Nephron progenitor cell (in vitro differentiated cells): ENCODE data around the gene ITGB5.

Experiments
- DNase-seq: peaks from one replicate; pipeline ENCODE4 v3.0.0; 2021
- H3K27ac Mint-ChIP-seq: 2 replicates; pipeline ENCODE4 v1.8.0; 2021; ENCODE audit warnings: mild to moderate bottlenecking, moderate library complexity, mixed read lengths
- H3K27me3 Mint-ChIP-seq: 2 replicates; pipeline ENCODE4 v1.8.0; 2021; ENCODE audit warnings: mild to moderate bottlenecking, low read depth, mixed read lengths; ENCODE audit not compliant: poor library complexity
- H3K36me3 Mint-ChIP-seq: 2 replicates; pipeline ENCODE4 v1.8.0; 2021; ENCODE audit warnings: low read depth, mixed read lengths
- H3K4me1 Mint-ChIP-seq: 2 replicates; pipeline ENCODE4 v1.8.0; 2021; ENCODE audit warnings: mixed read lengths
- H3K4me3 Mint-ChIP-seq: 2 replicates; pipeline ENCODE4 v1.8.0; 2021; ENCODE audit warnings: mild to moderate bottlenecking, moderate library complexity, mixed read lengths
- H3K9me3 Mint-ChIP-seq: 2 replicates; pipeline ENCODE4 v1.8.0; 2021; ENCODE audit warnings: mild to moderate bottlenecking, moderate library complexity, mixed read lengths
- TF ChIP-seq, protein P1 (sequence below): fragments of 200-600 bp; sonication (generic); IDR thresholded peaks from 2 replicates; pipeline ENCODE4 v1.5.0; 2021; ENCODE audit warnings: antibody characterized with exemption

Gene ITGB5

DNA sequence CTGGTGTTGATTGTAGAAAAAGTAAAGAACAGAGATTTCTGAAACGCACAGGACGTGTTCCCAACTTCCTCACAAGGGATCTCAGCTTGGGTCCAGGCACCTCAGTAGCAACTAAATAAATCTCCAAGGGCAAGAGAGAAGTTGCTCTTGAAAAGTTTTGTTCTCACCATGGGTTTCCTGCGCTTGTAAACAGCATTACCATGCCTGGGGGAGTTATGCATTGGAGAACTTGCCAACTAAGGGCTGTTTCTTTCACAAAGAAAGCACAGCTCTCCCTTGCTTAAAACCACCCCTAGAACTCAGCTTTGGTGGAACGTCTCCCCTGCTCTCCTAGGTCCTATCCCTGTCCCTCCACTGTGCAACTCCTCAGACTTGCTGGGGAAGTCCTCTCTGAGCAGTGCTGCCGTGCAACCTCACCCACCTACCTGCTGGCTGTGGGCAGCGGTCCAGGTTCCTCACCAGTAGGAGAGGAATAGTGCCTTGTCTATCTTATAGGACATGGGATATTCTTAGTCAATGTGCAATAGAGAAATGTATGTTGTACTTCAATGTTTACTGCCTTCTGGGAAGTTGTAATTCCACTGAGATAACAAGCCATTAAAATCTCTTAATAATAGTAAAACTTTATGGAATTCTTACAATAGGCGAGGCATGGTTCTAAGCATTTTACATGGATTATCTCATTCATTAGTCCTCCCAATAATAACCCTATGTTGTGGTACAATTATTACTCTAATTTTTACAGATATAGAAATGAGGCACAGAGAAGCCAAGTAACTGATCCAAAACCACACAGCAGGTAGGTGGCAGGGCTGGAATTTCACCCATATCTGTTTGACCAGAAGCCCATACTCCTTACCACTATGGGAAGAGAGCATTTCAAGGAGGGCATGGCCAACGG lies 105.4 kb downstream of the ITGB5 start:
- Mint-ChIP-seq H3K4me3 (no peak overlapping the region), H3K27ac (peak overlapping the region; percentile 86), H3K27me3 (peaks cover 8% of the 10 kb centered on the region), H3K4me1 (peaks cover 55% of the 10 kb centered on the region), H3K9me3 (no peaks in the 10 kb centered on the region), H3K36me3 (peaks cover 6% of the 10 kb centered on the region)
- no peak for DNase-seq
- TF ChIP-seq, protein P1, sequence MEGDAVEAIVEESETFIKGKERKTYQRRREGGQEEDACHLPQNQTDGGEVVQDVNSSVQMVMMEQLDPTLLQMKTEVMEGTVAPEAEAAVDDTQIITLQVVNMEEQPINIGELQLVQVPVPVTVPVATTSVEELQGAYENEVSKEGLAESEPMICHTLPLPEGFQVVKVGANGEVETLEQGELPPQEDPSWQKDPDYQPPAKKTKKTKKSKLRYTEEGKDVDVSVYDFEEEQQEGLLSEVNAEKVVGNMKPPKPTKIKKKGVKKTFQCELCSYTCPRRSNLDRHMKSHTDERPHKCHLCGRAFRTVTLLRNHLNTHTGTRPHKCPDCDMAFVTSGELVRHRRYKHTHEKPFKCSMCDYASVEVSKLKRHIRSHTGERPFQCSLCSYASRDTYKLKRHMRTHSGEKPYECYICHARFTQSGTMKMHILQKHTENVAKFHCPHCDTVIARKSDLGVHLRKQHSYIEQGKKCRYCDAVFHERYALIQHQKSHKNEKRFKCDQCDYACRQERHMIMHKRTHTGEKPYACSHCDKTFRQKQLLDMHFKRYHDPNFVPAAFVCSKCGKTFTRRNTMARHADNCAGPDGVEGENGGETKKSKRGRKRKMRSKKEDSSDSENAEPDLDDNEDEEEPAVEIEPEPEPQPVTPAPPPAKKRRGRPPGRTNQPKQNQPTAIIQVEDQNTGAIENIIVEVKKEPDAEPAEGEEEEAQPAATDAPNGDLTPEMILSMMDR = no peak

- Mint-ChIP-seq H3K27me3 (peaks cover 8% of the 10 kb centered on the region), H3K36me3 (peaks cover 12% of the 10 kb centered on the region), H3K4me1 (peaks cover 55% of the 10 kb centered on the region), H3K9me3 (no peaks in the 10 kb centered on the region), H3K27ac (peak overlapping the region; percentile 98), H3K4me3 (peak overlapping the region; percentile 26)
- peak; percentile 35 for DNase-seq
- TF ChIP-seq, protein P1 = no peak
Measured at GRCh38 chr3:124780761-124781475, 106.2 kb downstream of the ITGB5 start.

GRCh38 chr3:124780356-124780755 lies 106.8 kb downstream of the ITGB5 start:
- H3K27me3 Mint-ChIP-seq = peaks cover 8% of the 10 kb centered on the region
- H3K4me1 Mint-ChIP-seq = peaks cover 56% of the 10 kb centered on the region
- H3K9me3 Mint-ChIP-seq = no peaks in the 10 kb centered on the region
- H3K27ac Mint-ChIP-seq = peak overlapping the region; percentile 98
- no peak for DNase-seq
- H3K36me3 Mint-ChIP-seq = peaks cover 12% of the 10 kb centered on the region
- TF ChIP-seq, protein P1 = no peak
- H3K4me3 Mint-ChIP-seq = no peak overlapping the region

DNA sequence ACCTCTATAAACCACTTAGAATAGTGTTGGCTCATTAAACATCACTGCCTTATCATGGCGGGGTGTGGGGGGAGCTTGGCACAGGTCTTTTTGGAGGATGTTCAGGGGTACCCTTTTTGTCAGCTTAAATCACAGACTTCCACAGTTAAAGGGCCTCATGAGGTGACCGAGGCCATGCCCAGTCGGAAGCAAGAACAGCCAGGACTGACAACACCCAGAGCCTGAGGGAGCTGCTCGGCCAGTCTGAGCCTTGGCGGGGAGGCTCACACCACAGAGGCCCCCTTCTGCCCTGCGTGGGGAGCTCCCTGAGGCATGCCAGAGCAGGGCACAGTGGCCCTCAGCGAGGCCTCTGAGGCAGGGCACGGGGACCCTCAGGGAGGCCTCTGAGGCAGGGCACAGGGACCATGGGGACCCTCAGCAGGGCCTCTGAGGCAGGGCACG lies 107.4 kb downstream of the ITGB5 start:
- Mint-ChIP-seq H3K4me1 (peaks cover 61% of the 10 kb centered on the region), H3K4me3 (no peak overlapping the region), H3K27me3 (peaks cover 8% of the 10 kb centered on the region), H3K36me3 (peaks cover 18% of the 10 kb centered on the region), H3K27ac (no peak overlapping the region), H3K9me3 (no peaks in the 10 kb centered on the region)
- TF ChIP-seq, protein P1 = no peak
- DNase-seq = no peak

- Mint-ChIP-seq H3K36me3 (peaks cover 25% of the 10 kb centered on the region), H3K27me3 (peaks cover 8% of the 10 kb centered on the region), H3K9me3 (no peaks in the 10 kb centered on the region), H3K4me1 (peaks cover 64% of the 10 kb centered on the region), H3K27ac (peak overlapping the region; percentile 47), H3K4me3 (no peak overlapping the region)
- TF ChIP-seq, protein P1 = no peak
- DNase-seq = no peak
Measured at GRCh38 chr3:124779116-124779515, 108.0 kb downstream of the ITGB5 start.
